Endothelial cell of umbilical vein (primary cell): ENCODE measurements around the gene NOL4. TPM values are rescaled to one million over a fixed set of nuclear protein-coding genes. Genes with fewer than 3 reads are reported as not detected.

Experiments used
- BruUV-seq: library from RNA; stranded (reverse); fragments of 400-500 nt; replicated peaks from 2 replicates; lab custom pipeline; 2021; lab: Mats Ljungman, UMichigan
- CTCF ChIA-PET: fragments of 300-600, 350-600 bp; sonication (Branson Sonifier 250); formaldehyde crosslinking; loops from one replicate; lab custom pipeline; 2021; ENCODE audit warnings: antibody characterized with exemption, inconsistent platforms; lab: Charles Lee
- POLR2A ChIA-PET: fragments of 300-600, 350-600 bp; sonication (Branson Sonifier 250); formaldehyde crosslinking; loops from one replicate; lab custom pipeline; 2021; ENCODE audit warnings: antibody characterized with exemption, inconsistent platforms; lab: Charles Lee
- DNase-seq: peaks from one replicate; pipeline ENCODE4 v3.0.0-alpha.2; 2011; ENCODE audit warnings: low read depth, low spot score
- FAIRE-seq: peaks from 2 replicates; lab custom pipeline; 2011; peaks lifted over from hg19 to GRCh38; lab: Jason Lieb, UNC
- H2AFZ ChIP-seq: 2 replicates; pipeline ENCODE4 v1.6.0; 2012; ENCODE audit warnings: low read depth, low read length, control low read depth, inconsistent platforms
- H3K27ac ChIP-seq: 2 replicates; pipeline ENCODE4 v1.5.1; 2011; ENCODE audit warnings: low read depth, mild to moderate bottlenecking, control low read depth, low read length, moderate library complexity; ENCODE audit not compliant: insufficient read depth
- H3K27me3 ChIP-seq, 2 experiments: 2 replicates each; pipeline versions ENCODE4 v1.6.0 to v1.6.1; 2011; ENCODE audit warnings: low read length in 2 of 2, mixed read lengths in 1 of 2; ENCODE audit not compliant: control insufficient read depth in 2 of 2, insufficient read depth in 2 of 2
- H3K36me3 ChIP-seq, 2 experiments: 2 replicates in 1 of 2; 3 replicates in 1 of 2; pipeline ENCODE4 v1.5.1; 2011; ENCODE audit warnings: low read length in 2 of 2, mild to moderate bottlenecking in 1 of 2, moderate library complexity in 1 of 2; ENCODE audit not compliant: control insufficient read depth in 2 of 2, insufficient read depth in 2 of 2; ENCODE audit errors: extremely low read depth in 1 of 2
- H3K4me1 ChIP-seq: 3 replicates; pipeline ENCODE4 v1.5.1; 2011; ENCODE audit warnings: mild to moderate bottlenecking, low read length; ENCODE audit not compliant: control insufficient read depth, insufficient read depth; ENCODE audit errors: extremely low read depth
- H3K4me2 ChIP-seq: 2 replicates; pipeline ENCODE4 v1.6.1; 2011; ENCODE audit warnings: low read length, control low read depth, mixed read lengths; ENCODE audit not compliant: insufficient read depth
- H3K4me3 ChIP-seq, 3 experiments: fragments of 200-600 bp in 1 of 3; sonication (generic), shearing (Covaris generic) in 1 of 3; replicated peaks in 1 of 3; 2 replicates each; pipeline ENCODE4 v1.5.1; 2011 to 2016; ENCODE audit warnings: control low read depth in 3 of 3, low read length in 3 of 3, mild to moderate bottlenecking in 2 of 3, inconsistent platforms in 1 of 3, low read depth in 1 of 3, moderate library complexity in 1 of 3; ENCODE audit not compliant: insufficient read depth in 1 of 3
- H3K79me2 ChIP-seq: 2 replicates; pipeline ENCODE4 v1.6.0; 2012; ENCODE audit warnings: low read length, inconsistent platforms; ENCODE audit not compliant: control insufficient read depth, insufficient read depth
- H3K9ac ChIP-seq: replicated peaks from 2 replicates; pipeline ENCODE3; 2011; ENCODE audit warnings: low read length, control low read depth; ENCODE audit not compliant: insufficient read depth; ENCODE audit errors: extremely low read depth
- H3K9me1 ChIP-seq: replicated peaks from 3 replicates; pipeline ENCODE4 v1.6.0; 2011; ENCODE audit warnings: mild to moderate bottlenecking, low read length; ENCODE audit not compliant: control insufficient read depth, insufficient read depth; ENCODE audit errors: extremely low read depth
- H3K9me3 ChIP-seq: replicated peaks from 2 replicates; pipeline ENCODE4 v1.5.1; 2012; ENCODE audit warnings: low read length, inconsistent platforms; ENCODE audit not compliant: control insufficient read depth, insufficient read depth
- H4K20me1 ChIP-seq: replicated peaks from 2 replicates; pipeline ENCODE3; 2011; ENCODE audit warnings: mild to moderate bottlenecking, low read length; ENCODE audit not compliant: control insufficient read depth, insufficient read depth; ENCODE audit errors: extremely low read depth
- EZH2 ChIP-seq: IDR thresholded peaks from 2 replicates; pipeline ENCODE4 v1.6.1; 2012; ENCODE audit warnings: borderline replicate concordance, low read depth, mild to moderate bottlenecking, moderate library complexity, low read length, inconsistent platforms; ENCODE audit not compliant: severe bottlenecking
- FOS ChIP-seq: IDR thresholded peaks from 2 replicates; pipeline ENCODE4 v1.6.1; 2011; ENCODE audit warnings: mild to moderate bottlenecking, low read length, moderate library complexity, borderline replicate concordance; ENCODE audit not compliant: insufficient read depth
- GATA2 ChIP-seq: IDR thresholded peaks from 2 replicates; pipeline ENCODE4 v1.7.0; 2011; ENCODE audit warnings: low read depth, mild to moderate bottlenecking, moderate library complexity, mixed read lengths, low read length; ENCODE audit not compliant: insufficient read length, insufficient read depth
- JUN ChIP-seq: IDR thresholded peaks from 2 replicates; pipeline ENCODE4 v1.6.1; 2011; ENCODE audit warnings: borderline replicate concordance, low read depth; ENCODE audit not compliant: insufficient read length, insufficient read depth
- MYC ChIP-seq: IDR thresholded peaks from one replicate; pipeline ENCODE4 v1.6.1; 2011; ENCODE audit warnings: mild to moderate bottlenecking, low read depth, low read length
- POLR2A ChIP-seq: IDR thresholded peaks from 2 replicates; pipeline ENCODE4 v1.6.1; 2012; ENCODE audit warnings: low read depth, mild to moderate bottlenecking, control low read depth, low read length
- POLR2AphosphoS5 ChIP-seq: IDR thresholded peaks from 2 replicates; pipeline ENCODE4 v1.6.1; 2012; ENCODE audit warnings: low read depth, mild to moderate bottlenecking, control low read depth, low read length, moderate library complexity; ENCODE audit not compliant: insufficient read depth
- dilution Hi-C: fragments of 300-500 bp; cut with MboI; formaldehyde crosslinking; loops from one replicate; pipeline ENCODE4 v1.15.0; 2019; ENCODE audit warnings: low sequenced_read_pairs; ENCODE audit not compliant: extremely low pct_ligation_motif_present
- intact Hi-C: fragments of 100-400 bp; cut with micrococcal nuclease; formaldehyde crosslinking; loops from one replicate; pipeline ENCODE4 v1.10.0; 2022
- polyA plus RNA-seq, 4 experiments: library from polyadenylated mRNA; depleted of rRNA in 3 of 4; stranded (reverse) in 3 of 4; unstranded in 1 of 4; fragments of >200 nt; gene quantifications; 2 replicates each; pipeline versions ENCODE4 v1.2.1 to v1.2.3, GENCODE V29; 2011 to 2012; ENCODE audit warnings: missing spikeins in 1 of 4
- total RNA-seq: library from RNA; stranded (reverse); gene quantifications from 2 replicates; pipeline ENCODE4 v1.2.3, GENCODE V29; 2021
- TF ChIP-seq, protein P1 (sequence below), 2 donors: IDR thresholded peaks; 1 replicate in 1 of 2; 2 replicates in 1 of 2; pipeline ENCODE4 v1.5.1; 2011; ENCODE audit warnings: low read length in 2 of 2, mild to moderate bottlenecking in 2 of 2, moderate library complexity in 2 of 2, control low read depth in 1 of 2, inconsistent platforms in 1 of 2, low read depth in 1 of 2; ENCODE audit not compliant: insufficient read depth in 1 of 2; ENCODE audit errors: extremely low read depth in 1 of 2
- TF ChIP-seq, protein P2 (sequence below): IDR thresholded peaks from 2 replicates; pipeline ENCODE4 v1.6.1; 2011; ENCODE audit not compliant: insufficient read depth, insufficient read length

NOL4 gene
- total and polyA plus RNA-seq, 2 donors (not counting 3 experiments of a cell fraction or from before 2014, with no cell fraction given), result not detected

DNA sequence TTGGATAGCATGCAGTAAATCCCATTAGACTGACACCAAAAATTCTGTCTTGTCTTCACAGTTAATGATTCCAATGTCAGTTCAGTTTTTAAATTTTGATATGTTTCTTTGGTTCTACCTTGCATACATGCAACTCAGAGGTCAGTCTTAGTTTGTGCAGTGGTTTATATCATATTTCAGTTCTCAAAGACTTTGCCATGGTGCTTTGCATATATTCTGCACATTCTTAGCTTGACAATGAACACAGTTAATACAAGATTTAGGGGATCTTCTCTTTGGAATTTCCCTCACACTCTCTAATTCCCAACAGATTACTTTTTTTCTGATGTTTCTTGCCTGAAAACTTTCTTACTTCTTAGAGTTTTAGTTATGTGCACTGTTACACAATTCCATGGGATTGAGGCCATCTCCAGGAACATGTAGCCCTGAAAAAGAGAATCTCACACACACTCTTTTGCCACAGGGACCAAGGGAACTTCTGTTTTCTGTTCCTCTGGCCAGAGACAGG is 17.3 kb downstream of the NOL4 start:
- BruUV-seq, result no TSS peak
- CTCF ChIA-PET, result no interaction called here
- no peaks in the 10 kb centered on the region for H3K9me1 ChIP-seq
- DNase-seq (no peak), FAIRE-seq (no peak)
- no peak for TF ChIP-seq GATA2
- TF ChIP-seq, protein P1, sequence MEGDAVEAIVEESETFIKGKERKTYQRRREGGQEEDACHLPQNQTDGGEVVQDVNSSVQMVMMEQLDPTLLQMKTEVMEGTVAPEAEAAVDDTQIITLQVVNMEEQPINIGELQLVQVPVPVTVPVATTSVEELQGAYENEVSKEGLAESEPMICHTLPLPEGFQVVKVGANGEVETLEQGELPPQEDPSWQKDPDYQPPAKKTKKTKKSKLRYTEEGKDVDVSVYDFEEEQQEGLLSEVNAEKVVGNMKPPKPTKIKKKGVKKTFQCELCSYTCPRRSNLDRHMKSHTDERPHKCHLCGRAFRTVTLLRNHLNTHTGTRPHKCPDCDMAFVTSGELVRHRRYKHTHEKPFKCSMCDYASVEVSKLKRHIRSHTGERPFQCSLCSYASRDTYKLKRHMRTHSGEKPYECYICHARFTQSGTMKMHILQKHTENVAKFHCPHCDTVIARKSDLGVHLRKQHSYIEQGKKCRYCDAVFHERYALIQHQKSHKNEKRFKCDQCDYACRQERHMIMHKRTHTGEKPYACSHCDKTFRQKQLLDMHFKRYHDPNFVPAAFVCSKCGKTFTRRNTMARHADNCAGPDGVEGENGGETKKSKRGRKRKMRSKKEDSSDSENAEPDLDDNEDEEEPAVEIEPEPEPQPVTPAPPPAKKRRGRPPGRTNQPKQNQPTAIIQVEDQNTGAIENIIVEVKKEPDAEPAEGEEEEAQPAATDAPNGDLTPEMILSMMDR (IDR thresholded peaks at IDR 0.05; ENCODE audit: extremely low read depth in 1 of 2, insufficient read depth in 1 of 2, low read depth in 1 of 2, low read length in 2 of 2), result no peak
- TF ChIP-seq, protein P2, sequence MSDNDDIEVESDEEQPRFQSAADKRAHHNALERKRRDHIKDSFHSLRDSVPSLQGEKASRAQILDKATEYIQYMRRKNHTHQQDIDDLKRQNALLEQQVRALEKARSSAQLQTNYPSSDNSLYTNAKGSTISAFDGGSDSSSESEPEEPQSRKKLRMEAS, result no peak
- no peak for TF ChIP-seq FOS
- TF ChIP-seq EZH2, result no peak
- no peak for TF ChIP-seq MYC
- no peak for TF ChIP-seq POLR2A
- TF ChIP-seq JUN, result no peak
- TF ChIP-seq POLR2AphosphoS5, result no peak
- H3K79me2 ChIP-seq, result no peaks in the 10 kb centered on the region
- H3K9ac ChIP-seq, result no peak overlapping the region
- POLR2A ChIA-PET, result no interaction called here
- H3K9me3 ChIP-seq, result no peaks in the 10 kb centered on the region
- no peaks in the 10 kb centered on the region for H4K20me1 ChIP-seq
- no peak overlapping the region for H3K27ac ChIP-seq
- no peak overlapping the region for H3K4me3 ChIP-seq
- H3K36me3 ChIP-seq, result no peaks in the 10 kb centered on the region
- peaks cover 0 to 3% of the 10 kb centered on the region in 2 experiments for H3K27me3 ChIP-seq
- H2AFZ ChIP-seq, result no peak overlapping the region
- dilution Hi-C loops (no loop called here), intact Hi-C loops (no loop called here)
- H3K4me2 ChIP-seq, result no peak overlapping the region
- H3K4me1 ChIP-seq, result no peaks in the 10 kb centered on the region
